Lower leg skin (tissue), 3 donors: ENCODE data around the gene RNF39.
"Not testable (repeated sequence)": the region's sequence is repeated elsewhere in the genome, so short reads cannot be mapped to it uniquely, and the experiment has no call there.

Experiments used
- CTCF ChIP-seq, 3 donors: fragments of 450-650 bp; IDR thresholded peaks; one replicate each; pipeline ENCODE4 v1.5.1; 2016; ENCODE audit warnings: antibody characterized with exemption in 3 of 3, mild to moderate bottlenecking in 3 of 3, moderate library complexity in 2 of 3
- POLR2A ChIP-seq, 2 donors: fragments of 450-650 bp; IDR thresholded peaks; one replicate each; pipeline ENCODE4 v1.6.1; 2016 to 2017; ENCODE audit warnings: antibody characterized with exemption in 2 of 2, mild to moderate bottlenecking in 1 of 2, moderate library complexity in 1 of 2

DNA sequence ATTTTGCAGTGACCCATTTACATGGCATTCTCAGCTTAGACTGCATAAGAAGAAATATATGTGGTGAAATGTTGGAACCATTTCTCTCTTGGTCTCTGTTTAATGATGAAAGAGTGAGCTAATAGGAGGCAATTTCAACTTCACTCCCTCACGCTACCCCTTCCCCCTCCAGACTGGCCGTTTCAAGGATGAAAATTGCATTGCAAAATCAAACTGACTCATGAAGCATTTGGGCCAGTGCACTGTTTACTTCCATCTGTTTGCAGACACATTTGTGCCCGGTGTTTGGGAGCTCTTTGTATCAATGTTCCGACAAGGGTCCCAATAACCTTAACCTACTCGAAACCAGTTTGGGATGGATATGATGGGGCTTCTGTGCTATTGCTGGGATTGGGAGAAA, 42.1 kb downstream of the RNF39 start:
- not testable (repeated sequence) for TF ChIP-seq CTCF, POLR2A (IDR thresholded peaks at IDR 0.05)
